ENCODE data around the gene KRT85. TPM values are rescaled to one million over a fixed set of nuclear protein-coding genes. Genes with fewer than 3 reads are reported as not detected.

The KRT85 gene
- total and polyA plus RNA-seq, 2 of the 13 experiments (the other 11 are each of a cell fraction or from before 2014, with no cell fraction given): not detected

DNA sequence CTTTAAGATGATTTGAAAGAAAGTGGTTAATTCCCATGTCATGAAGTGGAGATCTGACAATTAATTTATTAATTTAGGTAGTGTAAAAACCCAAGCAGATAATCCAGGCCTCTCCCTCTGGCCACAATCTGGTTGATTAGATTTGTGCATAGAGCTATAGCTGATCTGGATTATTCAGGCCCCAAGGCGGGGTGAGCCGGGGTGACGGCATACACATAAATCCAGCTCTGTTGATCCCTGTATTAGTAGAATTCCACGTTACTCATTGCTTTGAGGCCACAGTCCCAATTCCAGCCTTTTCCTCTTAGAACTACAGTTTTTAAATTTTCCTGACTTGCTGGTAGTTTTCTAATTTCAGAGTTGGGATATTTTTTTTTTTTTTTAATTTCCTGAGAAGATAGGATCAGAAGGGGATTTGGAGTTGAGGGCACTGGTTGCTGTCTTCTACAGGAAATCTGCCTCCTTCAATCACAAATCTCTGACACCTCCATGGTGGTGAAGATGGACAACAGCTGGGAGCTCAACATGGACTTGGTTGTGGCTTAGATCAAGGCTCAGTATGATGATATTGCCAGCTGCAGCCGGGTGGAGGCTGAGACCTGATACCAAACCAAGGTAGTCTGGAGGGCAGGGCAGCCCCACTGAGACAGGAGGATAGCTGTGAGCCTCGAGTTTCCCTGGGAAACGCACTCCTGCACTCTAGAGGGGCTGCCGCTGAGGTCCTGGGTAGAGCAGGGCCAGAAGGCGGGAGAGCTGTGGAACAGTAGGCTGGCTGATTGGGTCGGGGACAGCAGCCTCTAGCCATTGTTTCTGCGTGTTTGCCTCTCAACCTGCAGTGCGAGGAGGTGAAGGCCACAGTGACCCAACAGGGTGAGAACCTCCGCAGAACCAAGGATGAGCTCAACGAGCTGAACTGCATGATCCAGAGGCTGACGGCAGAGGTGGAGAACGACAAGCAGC, 19.4 kb downstream of the KRT85 start:
- Histone ChIP-seq H3K9me3 (ENCODE audit: low read length) (no peaks in the 10 kb centered on the region), H3K4me2 (ENCODE audit: low read depth, low read length) (no peak overlapping the region), H3K79me2 (ENCODE audit: insufficient read depth, low read length) (no peaks in the 10 kb centered on the region), H3K27me3 (ENCODE audit: control insufficient read depth in 1 of 2, insufficient read depth in 2 of 2, low read length in 2 of 2) (peaks cover 0 to 32% of the 10 kb centered on the region in 2 experiments), H4K20me1 (ENCODE audit: insufficient read depth, low read length) (no peaks in the 10 kb centered on the region), H3K36me3 (replicated peaks in 1 of 2; ENCODE audit: control insufficient read depth in 1 of 2, insufficient read depth in 2 of 2, low read length in 2 of 2) (no peaks in the 10 kb centered on the region), H2AFZ (ENCODE audit: low read length) (no peak overlapping the region), H3K4me3 (replicated peaks in 1 of 3; ENCODE audit: insufficient read depth in 1 of 3, low read depth in 2 of 3, low read length in 3 of 3) (no peak overlapping the region), H3K4me1 (ENCODE audit: insufficient read depth, low read length) (peaks cover 10% of the 10 kb centered on the region), H3K27ac (ENCODE audit: extremely low read length, insufficient read depth, low read length) (no peak overlapping the region), H3K9ac (ENCODE audit: insufficient read depth, low read depth, low read length) (no peak overlapping the region)
- ATAC-seq: no peak
- in situ Hi-C loops (cut with HindIII; ENCODE audit: extremely low pct_ligation_motif_present, low pct_unique_long_range_greater_than_20kb): no loop called here
- ChIA-PET CTCF (ENCODE audit: low intra/inter-chr PET ratio, low total read pairs) (no interaction called here), POLR2A (no interaction called here)
- DNase-seq (ENCODE audit: low spot score): no peak
- BruUV-seq (replicated peaks): no TSS peak
- intact Hi-C loops (cut with micrococcal nuclease; ENCODE audit: unreplicated experiment): no loop called here
- no peak for FAIRE-seq
- WGBS (ENCODE audit: low lambda C conversion rate): 40% methylated on average over 9 of the region's 16 CpGs
- TF ChIP-seq, protein P1, sequence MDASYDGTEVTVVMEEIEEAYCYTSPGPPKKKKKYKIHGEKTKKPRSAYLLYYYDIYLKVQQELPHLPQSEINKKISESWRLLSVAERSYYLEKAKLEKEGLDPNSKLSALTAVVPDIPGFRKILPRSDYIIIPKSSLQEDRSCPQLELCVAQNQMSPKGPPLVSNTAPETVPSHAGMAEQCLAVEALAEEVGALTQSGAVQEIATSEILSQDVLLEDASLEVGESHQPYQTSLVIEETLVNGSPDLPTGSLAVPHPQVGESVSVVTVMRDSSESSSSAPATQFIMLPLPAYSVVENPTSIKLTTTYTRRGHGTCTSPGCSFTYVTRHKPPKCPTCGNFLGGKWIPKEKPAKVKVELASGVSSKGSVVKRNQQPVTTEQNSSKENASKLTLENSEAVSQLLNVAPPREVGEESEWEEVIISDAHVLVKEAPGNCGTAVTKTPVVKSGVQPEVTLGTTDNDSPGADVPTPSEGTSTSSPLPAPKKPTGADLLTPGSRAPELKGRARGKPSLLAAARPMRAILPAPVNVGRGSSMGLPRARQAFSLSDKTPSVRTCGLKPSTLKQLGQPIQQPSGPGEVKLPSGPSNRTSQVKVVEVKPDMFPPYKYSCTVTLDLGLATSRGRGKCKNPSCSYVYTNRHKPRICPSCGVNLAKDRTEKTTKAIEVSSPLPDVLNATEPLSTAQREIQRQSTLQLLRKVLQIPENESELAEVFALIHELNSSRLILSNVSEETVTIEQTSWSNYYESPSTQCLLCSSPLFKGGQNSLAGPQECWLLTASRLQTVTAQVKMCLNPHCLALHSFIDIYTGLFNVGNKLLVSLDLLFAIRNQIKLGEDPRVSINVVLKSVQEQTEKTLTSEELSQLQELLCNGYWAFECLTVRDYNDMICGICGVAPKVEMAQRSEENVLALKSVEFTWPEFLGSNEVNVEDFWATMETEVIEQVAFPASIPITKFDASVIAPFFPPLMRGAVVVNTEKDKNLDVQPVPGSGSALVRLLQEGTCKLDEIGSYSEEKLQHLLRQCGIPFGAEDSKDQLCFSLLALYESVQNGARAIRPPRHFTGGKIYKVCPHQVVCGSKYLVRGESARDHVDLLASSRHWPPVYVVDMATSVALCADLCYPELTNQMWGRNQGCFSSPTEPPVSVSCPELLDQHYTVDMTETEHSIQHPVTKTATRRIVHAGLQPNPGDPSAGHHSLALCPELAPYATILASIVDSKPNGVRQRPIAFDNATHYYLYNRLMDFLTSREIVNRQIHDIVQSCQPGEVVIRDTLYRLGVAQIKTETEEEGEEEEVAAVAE (CRISPR knock-in tag; IDR thresholded peaks at IDR 0.05; ENCODE audit: borderline replicate concordance): no peak
- TF ChIP-seq, protein P2, sequence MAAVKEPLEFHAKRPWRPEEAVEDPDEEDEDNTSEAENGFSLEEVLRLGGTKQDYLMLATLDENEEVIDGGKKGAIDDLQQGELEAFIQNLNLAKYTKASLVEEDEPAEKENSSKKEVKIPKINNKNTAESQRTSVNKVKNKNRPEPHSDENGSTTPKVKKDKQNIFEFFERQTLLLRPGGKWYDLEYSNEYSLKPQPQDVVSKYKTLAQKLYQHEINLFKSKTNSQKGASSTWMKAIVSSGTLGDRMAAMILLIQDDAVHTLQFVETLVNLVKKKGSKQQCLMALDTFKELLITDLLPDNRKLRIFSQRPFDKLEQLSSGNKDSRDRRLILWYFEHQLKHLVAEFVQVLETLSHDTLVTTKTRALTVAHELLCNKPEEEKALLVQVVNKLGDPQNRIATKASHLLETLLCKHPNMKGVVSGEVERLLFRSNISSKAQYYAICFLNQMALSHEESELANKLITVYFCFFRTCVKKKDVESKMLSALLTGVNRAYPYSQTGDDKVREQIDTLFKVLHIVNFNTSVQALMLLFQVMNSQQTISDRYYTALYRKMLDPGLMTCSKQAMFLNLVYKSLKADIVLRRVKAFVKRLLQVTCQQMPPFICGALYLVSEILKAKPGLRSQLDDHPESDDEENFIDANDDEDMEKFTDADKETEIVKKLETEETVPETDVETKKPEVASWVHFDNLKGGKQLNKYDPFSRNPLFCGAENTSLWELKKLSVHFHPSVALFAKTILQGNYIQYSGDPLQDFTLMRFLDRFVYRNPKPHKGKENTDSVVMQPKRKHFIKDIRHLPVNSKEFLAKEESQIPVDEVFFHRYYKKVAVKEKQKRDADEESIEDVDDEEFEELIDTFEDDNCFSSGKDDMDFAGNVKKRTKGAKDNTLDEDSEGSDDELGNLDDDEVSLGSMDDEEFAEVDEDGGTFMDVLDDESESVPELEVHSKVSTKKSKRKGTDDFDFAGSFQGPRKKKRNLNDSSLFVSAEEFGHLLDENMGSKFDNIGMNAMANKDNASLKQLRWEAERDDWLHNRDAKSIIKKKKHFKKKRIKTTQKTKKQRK (IDR thresholded peaks at IDR 0.05; ENCODE audit: low read length): no peak
- TF ChIP-seq ZNF256 (CRISPR knock-in tag; conservative IDR thresholded peaks at IDR 0.05): no peak
- TF ChIP-seq ZSCAN20 (CRISPR knock-in tag; IDR thresholded peaks at IDR 0.05; ENCODE audit: borderline replicate concordance): no peak
- TF ChIP-seq AHR (CRISPR knock-in tag; IDR thresholded peaks at IDR 0.05): no peak
- TF ChIP-seq FOXO1 (CRISPR knock-in tag; IDR thresholded peaks at IDR 0.05): no peak
- TF ChIP-seq SKIL (CRISPR knock-in tag; IDR thresholded peaks at IDR 0.05; ENCODE audit: borderline replicate concordance): no peak
- TF ChIP-seq, protein P3, sequence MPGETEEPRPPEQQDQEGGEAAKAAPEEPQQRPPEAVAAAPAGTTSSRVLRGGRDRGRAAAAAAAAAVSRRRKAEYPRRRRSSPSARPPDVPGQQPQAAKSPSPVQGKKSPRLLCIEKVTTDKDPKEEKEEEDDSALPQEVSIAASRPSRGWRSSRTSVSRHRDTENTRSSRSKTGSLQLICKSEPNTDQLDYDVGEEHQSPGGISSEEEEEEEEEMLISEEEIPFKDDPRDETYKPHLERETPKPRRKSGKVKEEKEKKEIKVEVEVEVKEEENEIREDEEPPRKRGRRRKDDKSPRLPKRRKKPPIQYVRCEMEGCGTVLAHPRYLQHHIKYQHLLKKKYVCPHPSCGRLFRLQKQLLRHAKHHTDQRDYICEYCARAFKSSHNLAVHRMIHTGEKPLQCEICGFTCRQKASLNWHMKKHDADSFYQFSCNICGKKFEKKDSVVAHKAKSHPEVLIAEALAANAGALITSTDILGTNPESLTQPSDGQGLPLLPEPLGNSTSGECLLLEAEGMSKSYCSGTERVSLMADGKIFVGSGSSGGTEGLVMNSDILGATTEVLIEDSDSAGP (CRISPR knock-in tag; IDR thresholded peaks at IDR 0.05; ENCODE audit: borderline replicate concordance): no peak
- no peak for TF ChIP-seq CCAR2 (optimal IDR thresholded peaks at IDR 0.05; ENCODE audit: low read depth, low read length)
- TF ChIP-seq ETV5 (CRISPR knock-in tag; IDR thresholded peaks at IDR 0.05; ENCODE audit: borderline replicate concordance): no peak
- TF ChIP-seq NFE2L1 (CRISPR knock-in tag; IDR thresholded peaks at IDR 0.05; ENCODE audit: borderline replicate concordance): no peak
